ENCODE measurements around the gene MPG.

DNA sequence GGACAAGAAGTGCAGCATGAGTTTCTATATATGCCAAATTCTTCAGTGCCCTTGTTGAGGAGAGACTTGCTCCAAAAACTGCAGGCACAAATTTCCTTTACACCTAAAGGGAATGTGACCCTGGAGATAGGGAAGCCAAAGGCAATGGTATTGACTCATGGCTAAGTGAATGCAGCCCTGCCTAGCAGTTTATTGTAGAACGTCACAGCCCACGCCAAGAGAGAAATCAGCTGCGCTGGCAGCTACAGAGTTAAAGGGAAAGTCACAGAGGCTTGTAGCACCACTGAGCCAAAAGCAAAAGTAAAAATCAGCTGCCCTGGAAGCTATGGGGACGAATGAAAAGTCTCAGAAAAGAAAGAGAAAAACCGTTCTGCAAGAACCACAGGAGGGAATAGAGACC, 34.7 kb upstream of the MPG start:
- no peak for TF ChIP-seq EZH2 (IDR thresholded peaks at IDR 0.05; ENCODE audit: low read length)
- TF ChIP-seq, protein P1, sequence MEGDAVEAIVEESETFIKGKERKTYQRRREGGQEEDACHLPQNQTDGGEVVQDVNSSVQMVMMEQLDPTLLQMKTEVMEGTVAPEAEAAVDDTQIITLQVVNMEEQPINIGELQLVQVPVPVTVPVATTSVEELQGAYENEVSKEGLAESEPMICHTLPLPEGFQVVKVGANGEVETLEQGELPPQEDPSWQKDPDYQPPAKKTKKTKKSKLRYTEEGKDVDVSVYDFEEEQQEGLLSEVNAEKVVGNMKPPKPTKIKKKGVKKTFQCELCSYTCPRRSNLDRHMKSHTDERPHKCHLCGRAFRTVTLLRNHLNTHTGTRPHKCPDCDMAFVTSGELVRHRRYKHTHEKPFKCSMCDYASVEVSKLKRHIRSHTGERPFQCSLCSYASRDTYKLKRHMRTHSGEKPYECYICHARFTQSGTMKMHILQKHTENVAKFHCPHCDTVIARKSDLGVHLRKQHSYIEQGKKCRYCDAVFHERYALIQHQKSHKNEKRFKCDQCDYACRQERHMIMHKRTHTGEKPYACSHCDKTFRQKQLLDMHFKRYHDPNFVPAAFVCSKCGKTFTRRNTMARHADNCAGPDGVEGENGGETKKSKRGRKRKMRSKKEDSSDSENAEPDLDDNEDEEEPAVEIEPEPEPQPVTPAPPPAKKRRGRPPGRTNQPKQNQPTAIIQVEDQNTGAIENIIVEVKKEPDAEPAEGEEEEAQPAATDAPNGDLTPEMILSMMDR (optimal IDR thresholded peaks at IDR 0.05 in 1 of 3, IDR thresholded peaks at IDR 0.05 in 1 of 3, conservative IDR thresholded peaks at IDR 0.05 in 1 of 3; ENCODE audit: extremely low read depth in 1 of 3, insufficient read depth in 2 of 3, low read length in 3 of 3), result no peak

Data from keratinocyte (primary cell).